ENCODE data around the gene RIN3.

Gene RIN3

DNA sequence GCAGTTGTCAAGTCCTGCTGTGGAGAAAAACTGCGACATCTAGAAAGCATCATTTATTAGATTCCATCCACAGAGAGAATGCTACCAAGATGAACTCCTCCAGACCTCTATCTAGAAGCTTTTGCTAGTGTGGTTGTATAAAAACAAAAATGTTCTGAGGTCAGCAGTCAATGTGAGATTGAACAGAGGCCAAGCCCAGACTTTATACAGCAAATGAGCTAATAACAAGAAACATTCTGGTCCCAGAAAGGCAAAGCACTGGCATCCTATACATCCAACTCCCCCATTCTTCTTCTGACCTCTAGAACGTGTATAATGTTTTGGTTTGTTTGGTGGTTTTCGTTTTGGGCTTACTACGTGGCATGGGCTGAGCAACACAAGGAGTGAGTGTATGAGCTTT is 26.7 kb upstream of the RIN3 start:
- no peak for DNase-seq

DNA sequence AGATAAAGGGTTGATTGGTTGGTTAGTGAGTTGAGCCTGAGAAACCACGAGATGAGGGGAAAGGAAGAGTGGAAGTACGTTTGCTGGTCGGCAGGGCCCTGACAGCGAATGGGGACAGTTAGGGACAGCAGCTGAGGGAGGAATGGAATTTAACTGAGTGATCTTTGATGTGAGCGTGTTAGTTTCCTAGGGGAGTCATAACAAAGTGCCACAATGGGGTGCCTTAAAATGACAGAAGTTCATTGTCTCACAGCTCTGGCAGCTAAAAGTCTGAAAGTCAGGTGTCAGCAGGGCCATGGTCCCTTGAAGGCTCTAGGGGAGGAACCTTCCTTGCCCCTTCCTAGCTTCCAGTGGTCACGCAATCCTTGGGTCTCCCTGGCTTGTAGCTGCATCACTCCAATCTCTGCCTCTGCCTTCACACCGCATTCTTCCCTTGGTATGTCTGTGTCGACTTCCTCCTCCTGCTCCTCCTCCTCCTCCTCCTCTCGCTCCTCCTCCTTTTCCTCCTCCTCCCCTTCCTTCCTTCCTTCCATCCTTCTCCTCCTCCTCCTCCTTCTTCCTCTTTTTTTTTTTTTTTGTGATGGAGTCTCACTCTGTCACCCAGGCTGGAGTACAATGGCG is 26.0 kb upstream of the RIN3 start:
- no peak for DNase-seq

DNA sequence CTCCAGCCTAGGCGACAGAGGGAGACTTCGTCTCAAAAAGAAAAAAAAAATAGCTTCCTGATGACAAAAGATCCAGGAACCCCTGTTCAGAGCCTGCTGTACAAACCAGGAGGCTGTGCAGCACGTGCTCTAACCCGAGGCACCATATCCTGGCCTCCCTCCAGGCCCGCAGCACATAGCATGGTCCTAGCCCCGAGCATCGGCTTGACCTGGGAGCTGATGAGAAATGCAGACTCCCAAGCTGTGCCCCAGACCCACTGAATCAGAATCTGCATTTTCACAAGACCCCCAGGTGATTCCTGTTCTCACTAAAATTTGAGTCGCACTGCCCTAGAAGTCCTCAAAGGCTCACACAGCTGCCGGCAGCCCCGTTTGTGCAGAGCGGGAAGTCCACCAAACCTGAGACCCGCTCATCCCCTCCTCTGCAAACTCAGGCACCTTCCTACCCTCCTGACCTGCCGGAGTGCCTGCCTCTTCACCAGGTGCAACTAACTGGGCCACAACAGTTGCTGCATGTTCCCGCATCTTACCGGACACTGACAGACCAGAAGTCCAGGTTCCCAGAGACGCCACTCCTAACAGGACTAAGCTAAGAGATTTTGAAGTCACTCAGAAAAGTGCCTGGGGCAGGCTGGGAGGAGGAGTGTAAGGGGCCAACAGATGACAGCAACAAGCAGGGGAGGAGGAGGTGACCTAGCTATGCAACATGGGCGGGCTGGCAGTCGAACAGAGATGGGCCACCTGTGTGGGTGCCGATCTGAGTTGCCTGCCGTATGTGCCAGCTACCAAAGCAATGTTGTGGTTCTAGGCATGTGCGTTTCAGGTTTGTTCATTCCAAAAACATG is 24.0 kb upstream of the RIN3 start:
- DNase-seq = no peak

DNA sequence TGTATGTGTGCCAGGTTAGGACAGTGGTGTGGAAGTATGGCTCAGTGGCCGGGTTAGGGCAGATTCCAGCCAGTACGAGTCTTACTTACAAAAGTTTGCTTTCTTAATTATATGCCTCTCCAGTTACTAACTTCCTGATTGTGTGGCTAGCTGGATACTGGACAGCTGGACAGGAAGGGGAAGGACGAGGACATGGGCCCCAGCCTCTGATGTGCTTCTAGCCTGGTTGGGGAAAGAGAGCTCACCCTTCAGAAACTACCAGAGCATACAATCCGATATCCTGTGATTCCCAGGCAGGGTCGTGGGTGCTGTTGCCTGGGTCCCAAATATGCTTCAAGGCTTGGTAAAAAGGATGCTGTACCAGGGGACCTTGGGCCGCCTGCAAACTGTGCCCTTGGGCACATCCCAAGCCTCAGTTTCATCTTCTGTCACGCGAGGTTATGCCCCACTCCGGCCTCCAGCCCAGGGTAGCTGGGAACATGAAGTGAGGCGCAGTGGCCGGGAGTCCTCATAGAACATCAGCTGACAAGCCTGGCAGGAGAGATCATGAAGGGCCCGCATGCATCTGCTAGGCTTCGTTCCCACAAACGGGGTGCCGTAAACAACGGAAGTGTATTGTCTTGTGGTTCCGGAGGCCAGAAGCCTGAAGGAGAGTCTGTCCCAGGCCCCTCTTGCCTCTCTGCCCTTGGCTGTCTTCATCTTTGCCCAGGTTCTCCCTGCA is 23.2 kb upstream of the RIN3 start:
- no peak for DNase-seq

DNA sequence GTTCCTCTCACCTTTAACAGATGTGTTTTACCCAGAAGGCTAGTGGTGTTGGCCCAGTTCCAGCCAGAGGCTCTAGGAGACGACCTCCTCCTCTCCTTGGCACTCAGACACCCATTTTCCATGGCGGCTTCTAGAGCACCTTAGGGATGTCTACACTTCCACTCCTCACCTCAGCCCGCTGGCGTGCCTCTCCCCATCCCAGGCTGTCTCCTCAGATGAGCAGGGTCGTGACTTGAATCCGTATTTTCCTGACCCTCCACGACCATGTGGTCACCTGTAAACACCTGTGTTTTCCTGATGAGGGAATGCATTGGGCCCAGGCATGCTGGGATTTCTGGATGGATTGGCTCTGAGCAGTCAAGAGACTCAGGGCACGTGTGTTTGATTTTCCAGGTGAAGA is 21.8 kb upstream of the RIN3 start:
- peak; percentile 14 for DNase-seq

DNA sequence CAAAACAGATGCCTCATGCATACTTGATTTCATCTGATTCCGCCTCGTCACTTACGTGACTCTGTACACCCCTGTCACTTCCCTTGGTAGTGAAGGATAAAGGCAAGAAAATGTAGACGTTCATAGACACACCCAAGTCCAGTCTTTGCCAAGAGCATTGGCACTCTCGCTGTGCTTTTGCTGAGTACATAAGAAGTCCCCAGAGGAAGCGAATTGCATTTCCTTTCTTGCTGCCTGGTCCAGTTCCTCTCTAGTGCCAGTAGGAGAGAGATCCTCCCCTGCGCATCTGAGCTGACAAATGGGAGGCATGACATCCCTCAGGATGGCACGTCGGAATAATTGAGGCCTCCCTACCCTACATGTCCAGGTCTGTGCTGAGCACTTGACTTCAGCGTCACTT is 21.3 kb upstream of the RIN3 start:
- peak; percentile 17 for DNase-seq

DNA sequence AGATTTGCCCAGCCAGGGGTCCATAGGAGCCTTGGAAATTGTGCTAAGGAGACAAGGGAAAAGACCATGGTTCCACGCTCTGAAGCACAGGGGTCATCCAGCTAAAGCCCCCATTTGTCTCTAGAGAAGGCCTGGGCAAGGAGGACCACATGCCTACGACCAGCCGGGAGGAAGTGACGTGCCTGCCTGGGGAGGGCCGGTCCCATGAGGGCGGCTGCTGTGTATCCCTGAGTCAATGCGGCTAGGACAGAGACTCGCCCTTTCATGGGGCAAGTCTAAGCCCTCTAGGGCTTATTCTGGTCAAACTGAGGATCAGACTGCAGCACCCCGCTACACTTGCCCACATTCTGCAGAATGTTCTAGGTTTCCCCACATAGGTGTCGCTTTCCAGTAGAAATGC is 20.6 kb upstream of the RIN3 start:
- no peak for DNase-seq

DNA sequence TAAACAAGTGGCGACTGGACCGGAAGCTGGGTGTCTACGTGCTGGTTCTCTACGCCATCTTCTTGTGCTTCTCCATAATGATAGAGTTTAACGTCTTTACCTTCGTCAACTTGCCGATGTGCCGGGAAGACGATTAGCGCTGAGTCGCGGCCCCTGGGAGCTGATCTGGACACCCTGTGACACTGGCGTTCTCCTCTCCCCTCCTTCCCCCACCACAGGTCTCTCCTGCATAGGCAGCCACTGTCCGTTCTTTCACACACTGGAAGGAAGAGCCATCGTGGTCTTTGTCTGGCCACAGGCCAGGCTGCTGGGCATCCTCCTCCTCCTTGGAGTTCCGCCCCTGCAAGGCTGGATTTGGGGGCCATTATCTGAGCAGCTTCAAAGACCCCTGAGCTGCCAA is 20.1 kb upstream of the RIN3 start:
- DNase-seq = no peak

DNA sequence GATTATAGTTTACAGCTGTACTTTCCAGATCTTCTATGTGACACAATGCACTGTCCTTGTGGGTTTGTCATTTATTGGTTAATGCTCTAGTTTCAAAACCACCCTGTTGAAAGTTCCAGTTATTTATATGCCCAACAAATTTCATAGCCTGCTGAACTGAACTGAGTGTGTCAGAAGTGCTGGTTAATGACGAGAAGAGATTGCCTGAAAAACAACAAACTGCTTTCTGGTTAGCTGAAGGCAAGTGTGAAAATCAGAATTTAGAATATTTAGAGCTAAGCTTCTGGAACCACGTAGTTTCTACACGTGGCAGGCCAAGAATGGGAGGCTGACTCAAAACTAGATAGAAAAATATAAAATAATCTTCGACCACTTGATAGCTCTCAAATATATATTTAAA is 19.1 kb upstream of the RIN3 start:
- no peak for DNase-seq

DNA sequence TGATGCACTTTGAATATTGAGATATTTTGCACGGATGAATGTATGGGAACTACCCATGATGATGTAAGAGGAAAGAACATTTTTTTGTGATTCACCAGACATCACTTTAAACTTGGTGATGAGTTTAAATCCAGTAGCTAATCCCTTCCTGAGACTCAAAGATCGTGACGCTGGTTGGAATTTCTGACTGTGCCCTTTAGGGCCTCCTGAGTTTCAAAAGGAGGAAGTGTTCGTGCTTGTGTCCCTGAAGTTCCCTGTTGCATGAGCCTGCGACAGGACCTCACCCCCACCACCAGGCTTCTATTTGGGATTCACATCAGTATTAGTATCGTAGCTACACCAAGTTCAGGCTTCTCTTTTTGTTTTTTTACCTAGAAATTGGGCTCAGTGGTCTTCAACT is 18.6 kb upstream of the RIN3 start:
- no peak for DNase-seq

DNA sequence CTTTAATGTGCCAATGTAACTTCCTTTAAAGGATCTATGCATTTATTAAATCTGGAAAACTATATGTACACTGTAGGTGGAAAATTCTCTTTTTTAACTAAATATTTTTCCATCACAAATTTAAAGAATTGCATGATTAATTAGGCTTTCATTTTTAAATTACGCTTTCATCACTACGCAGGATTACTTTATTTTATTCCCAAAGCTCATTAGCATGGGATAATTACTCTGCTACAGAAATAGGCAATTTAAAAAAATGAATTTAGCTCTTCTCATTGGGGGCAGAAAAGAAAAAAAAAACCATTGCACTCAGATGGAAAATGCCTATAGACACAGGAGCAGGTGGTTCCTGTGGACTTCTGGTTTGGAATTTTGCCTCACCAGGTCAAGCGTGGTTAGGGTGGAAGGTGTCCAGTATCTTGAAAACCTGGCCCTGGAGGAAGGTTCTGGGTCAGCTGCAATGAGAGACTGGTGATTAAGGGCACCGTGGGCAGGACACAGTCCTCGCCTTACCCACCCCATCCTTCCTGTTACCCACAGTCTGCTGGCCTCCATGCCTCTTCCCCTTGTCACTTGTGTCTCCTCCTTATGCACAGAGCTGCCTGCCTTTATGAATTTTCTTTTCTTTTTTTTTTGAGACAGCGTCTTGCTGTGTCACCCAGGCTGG is 17.3 kb upstream of the RIN3 start:
- DNase-seq = no peak

DNA sequence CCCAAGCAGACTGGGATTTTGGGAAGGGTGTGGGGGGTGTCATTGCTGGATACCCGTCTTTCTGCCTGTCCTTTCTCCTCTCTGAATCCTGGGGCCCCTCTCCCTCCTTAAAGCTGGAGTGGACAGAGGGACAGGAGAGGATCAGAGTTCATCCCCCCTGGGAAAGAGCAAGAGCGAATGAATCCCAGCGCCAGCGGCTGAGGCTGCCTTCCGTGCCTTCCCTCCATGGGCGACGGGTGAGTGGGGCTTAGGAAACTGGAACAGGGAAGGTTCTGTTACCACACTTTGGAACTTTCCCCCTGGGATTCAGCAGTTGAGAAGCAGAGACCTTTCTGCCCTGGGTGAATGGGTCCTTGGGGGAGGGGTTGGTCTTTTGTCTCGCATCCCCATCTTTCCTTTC is 16.2 kb upstream of the RIN3 start:
- no peak for DNase-seq

DNA sequence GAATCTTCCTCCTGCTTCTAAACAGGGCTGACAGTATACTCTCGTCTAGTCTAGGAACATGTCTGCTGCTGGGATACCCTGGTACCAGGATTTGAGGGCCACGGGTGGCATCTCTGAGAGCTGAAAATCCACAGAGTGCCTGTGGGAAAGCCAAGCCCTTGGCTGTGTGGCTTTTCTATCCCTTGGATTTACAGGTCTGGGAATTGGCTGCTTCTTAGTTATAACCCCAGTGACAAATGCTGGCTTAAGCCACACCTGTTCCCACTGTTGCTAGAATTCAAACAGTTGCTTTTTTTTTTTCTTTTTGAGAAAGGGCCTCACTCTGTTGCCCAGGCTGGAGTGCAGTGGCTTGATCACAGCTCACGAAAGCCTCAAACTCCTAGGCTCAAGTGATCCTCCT is 14.3 kb upstream of the RIN3 start:
- DNase-seq = no peak

DNA sequence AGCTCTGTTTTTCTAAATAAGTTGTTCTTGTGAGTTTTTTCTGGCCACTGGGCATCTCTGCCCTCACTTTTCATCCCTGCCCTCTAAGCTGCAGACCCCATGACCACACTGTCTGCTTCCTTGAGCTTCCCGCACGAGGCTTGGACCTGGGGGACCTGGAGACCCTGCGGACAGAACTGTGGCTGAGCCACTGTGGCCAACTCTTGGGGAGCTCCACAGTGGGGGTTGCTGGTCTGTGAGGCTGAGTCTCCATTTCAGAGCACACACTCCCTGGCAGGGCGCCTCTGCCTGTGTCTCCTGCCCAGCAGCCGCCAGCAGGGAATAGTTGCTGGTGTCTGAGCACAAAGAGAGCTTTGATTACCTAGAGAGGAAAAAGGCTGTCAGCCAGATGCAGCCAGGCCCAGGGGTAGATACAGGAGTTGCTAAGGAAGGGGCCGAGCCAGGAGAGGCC is 13.1 kb upstream of the RIN3 start:
- DNase-seq = peak; percentile 84

DNA sequence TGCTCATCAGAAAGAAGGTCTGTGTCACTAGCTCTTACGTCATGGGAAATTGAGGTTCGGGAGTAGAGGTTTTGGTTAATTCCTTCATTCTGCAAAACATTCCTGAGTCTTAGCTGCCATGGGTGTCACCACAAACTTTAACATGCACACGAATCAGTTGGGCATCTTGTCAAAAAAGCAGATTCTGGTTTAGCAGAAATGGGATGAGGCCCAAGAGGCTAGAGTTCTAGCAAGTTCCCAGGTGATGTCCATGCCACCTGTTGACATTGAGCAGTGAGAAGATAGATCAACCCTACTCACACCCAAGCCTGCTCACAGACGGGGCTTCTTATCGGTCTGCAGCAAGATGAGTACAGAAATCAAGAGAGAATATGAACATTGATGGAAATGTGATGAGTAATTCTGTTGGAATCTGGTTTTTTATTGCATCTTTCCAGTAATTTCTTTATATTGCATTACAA is 11.7 kb upstream of the RIN3 start:
- no peak for DNase-seq

DNA sequence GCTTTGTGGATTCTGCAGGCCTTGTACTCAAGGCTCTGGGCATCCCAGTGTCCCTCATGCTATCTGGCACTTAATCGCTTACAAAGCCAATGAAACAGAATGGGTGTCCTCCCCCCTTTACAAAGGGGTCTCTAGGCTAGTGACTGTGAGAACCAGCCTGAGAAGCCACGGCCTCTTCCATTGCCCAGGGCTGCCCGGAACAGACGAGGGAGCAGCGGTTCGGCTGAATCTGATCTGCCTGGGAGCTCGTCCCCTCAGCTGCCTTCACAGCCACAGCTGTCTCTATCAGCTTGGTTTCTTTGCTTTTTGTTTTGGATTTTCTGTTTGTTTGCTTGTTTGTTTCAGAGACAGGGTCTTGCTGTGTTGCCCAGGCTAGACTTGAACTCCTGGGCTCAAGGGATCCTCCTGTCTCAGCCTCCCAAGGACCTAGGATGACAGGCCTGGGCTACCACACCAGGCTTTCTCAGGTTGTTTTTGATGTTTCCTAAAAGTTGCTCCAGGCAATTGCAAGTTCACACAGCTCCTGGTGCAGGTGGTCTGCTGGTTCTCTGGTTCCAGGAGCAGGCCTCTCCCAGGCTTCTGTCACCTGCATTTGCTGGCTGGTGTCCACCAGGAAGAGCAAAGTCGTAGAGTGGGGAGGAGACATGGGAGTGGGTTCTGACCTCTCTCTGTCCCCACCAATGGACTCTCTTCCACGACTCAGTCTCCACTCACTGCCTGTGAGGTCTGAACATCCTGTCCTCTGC is 10.9 kb upstream of the RIN3 start:
- DNase-seq = no peak

DNA sequence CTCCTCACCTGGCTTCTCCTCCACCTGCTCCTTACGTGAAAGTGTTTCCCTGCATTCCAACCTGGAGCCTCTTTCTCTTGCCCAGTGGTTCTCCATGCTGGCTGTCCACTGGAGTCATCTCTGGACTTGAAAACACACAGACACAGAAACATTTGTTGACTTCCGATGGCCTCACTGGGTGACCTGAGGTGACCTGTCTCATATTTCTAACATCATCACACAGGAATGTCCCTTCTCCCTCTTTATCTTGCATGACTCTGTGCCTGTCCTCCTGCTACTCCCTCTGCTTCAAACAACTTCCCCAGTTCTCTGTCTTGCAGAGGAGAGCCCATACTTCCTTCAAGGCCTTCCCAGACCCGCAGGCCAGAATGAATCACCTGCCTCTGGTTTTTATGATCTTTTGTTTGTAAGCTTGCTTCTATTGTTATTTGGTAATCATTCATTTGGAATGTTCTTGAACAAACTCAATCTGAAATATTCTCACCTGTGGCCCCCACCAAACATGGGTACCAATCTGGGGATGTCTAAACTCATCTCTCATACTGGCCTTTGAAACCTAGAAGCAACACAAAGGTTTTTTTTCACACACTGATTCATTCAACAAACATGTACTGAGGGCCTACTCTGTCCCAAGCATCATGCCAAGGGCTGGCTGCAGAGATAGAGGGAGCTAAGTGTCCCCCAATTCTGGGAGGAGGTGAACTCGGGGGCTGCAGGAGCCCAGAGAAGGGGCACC is 9.7 kb upstream of the RIN3 start:
- no peak for DNase-seq

DNA sequence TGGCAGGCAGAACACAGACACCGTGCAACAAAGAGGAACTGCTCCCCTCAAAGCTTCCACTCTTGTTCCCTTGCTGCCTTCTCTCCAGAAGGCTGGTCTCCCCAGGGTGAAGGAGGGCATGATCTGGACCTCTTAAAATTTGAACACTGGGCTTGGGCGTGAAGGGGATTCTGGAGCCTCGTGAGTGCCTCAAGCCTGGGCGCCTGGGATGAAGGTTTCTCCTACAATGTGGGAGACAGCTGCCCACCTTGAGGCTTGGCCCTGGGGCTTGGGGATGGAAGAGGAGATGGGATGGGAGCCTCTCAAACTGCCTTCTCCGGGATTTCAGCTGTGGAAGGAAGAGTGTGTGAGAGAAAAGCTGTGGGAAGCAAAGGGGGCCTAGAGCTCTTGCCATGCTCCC is 7.8 kb upstream of the RIN3 start:
- DNase-seq = no peak

DNA sequence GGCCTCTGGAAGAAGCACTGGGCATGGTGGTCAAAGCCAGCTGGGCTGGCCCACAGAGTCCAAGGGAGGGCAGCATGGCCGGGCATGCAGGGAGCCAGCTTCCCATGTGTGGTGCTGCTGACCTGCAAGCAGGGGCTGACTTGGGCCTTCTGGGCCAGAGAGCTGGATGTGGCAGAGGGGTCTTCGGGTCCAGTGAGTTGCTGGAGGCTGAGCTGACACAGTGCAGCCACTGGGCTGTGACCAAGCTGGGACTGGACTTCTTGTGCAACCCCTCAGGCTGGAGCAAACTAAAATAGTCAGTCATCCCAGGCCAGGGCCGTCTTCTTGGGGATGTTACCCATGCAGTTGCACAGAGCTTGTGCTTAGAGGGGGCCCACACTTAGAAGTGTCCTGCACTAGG is 7.3 kb upstream of the RIN3 start:
- no peak for DNase-seq

DNA sequence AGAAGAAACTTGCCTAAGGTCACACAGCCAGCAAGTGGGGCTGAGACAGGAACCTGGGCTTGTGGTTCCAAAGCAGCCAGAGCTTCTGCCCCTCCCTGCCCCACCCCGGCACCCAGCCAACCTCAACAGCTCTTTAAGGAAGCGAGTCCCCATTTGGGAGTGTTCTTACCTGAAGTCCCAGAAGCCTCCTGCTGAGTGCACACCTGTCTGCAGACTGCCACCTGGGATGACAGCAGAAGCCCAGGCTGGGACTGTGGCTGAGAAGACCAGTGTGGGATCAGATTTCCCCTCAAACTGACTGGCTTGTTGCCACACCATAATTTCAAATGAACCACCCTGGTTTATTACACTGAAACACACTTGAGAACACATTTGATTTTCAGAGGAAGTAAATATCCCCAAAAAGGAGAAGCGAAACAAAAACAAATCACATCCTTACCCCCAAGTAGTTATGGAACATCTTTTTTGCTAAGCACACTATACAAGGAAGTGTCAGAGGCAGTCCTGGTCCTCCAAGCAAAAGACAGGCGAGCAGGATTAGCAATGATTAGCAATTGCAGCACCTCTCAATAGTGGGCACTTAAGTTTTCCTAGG is 6.3 kb upstream of the RIN3 start:
- peak; percentile 98 for DNase-seq

DNA sequence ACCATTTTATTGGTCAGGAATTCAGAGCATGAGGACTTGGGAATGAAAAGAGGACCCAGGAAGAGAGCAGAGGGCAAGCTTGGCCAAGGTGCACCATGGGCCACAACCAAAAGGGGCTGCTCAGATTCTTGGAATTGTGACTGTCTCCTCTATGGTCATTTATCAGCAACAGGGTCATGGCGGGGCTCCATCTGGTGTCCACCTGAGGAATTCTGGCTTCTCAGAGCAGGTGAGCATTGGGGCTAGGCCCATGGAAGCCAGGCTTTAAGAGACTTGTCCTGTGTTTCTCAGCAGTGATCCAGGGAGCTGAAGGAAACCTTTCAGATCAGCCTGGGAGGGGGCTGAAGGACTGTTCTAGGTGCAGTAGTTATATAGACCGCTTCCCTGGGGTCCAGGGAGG is 2.6 kb upstream of the RIN3 start:
- DNase-seq = peak; percentile 38

Measured in NCI-H69 (cell line).